HG02852 (cell line): ENCODE measurements around the gene FASTKD1.
"Not testable (repeated sequence)": the region's sequence is repeated elsewhere in the genome, so short reads cannot be mapped to it uniquely, and the experiment has no call there.

Experiments
- ATAC-seq: cut with Tn5 transposase; IDR thresholded peaks from one replicate; pipeline ENCODE4 v1.9.1; 2021; ENCODE audit warnings: mild to moderate bottlenecking, moderate library complexity; ENCODE audit not compliant: unreplicated experiment

The FASTKD1 gene, protein sequence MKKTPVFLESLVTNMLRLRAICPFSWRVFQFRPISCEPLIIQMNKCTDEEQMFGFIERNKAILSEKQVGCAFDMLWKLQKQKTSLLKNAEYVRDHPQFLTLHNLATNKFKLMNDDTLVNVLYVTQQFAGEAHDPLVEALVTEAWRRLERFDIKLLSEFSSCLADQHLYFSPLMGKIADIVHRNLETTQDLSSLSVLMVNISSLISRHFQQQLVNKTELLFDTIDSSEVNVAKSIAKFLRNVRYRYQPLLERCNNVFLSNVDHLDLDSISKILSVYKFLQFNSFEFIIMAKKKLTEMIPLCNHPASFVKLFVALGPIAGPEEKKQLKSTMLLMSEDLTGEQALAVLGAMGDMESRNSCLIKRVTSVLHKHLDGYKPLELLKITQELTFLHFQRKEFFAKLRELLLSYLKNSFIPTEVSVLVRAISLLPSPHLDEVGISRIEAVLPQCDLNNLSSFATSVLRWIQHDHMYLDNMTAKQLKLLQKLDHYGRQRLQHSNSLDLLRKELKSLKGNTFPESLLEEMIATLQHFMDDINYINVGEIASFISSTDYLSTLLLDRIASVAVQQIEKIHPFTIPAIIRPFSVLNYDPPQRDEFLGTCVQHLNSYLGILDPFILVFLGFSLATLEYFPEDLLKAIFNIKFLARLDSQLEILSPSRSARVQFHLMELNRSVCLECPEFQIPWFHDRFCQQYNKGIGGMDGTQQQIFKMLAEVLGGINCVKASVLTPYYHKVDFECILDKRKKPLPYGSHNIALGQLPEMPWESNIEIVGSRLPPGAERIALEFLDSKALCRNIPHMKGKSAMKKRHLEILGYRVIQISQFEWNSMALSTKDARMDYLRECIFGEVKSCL

DNA sequence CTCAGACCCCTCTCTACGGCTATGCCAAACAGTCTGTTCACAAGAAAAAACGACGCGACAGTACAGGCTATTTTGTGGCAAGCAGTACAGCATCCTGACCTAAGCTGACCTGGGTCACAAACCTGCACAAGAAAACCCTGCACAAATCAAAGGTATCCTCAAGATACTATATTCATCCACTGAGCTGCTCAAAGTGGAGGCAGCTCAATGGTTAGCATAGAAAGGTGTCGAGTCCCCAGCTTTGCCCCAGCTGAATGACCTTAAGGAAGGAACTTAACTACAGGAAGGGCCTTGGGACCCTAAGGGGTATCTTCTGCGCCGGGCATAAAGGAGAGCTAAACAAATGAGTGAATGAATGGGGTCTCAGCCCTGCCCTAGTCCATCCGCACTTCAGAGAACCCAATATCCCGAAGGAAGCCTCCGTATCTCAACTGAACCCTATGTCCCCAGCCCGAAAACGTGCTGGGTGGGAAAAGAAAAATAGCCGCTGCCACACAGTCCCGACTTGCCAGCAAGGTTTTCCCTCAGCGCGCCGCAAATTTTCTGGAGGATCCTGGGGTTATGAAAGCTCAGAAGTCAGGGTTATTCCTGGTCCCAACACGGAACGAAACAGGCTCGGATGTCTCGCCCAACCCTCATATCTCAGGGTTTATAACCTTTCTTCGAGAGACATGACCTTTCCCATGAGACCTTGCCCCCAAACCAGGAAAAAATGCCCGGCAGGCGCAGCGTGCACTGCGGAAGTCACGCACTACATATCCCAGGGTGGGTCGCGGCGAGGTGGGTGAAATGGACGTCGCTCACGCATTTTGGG, at the start of gene FASTKD1:
TSS of gene FASTKD1 (minus strand) at position 706 of the 814 bp plus-strand sequence. CDS start 1,836 bp downstream, outside the sequence.
- ATAC-seq, result peak; percentile 99

DNA sequence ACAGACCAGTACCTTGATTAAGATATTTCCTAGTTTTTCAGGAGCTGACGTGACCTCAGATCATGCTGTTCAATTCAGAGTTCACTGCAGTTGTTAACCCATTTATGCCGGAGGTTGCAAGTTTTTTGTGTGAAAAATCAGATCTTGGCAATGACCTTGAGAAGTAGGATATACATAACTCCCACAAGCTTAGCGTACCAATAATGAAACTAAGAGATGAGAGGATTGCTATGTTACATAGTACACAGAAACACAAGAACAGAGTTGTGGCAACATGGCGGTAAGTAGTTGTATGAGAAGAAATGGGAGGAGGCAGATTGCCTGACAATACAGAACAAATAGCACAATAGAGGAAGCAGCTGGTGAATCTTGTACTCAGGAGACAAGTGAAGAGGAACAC, 49.6 kb upstream of the FASTKD1 start:
- no peak for ATAC-seq

DNA sequence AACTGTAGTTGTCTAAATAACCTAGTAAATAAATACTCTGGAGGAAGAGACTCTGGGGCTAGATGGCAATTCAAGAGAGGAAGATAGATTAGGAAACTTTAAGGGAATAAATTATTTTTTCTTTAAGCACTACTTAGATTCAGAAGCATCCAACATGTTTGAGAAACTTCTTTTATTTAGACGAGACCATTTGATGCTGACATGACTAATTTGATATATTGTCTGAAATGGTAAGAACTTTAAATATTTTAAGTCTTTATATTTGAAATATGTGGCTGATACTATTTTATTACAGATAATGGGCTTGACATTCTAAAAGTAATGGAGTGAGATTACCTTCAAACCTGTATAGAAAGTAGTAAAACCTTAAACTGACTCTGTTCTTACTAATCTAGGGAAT, 46.8 kb upstream of the FASTKD1 start:
- ATAC-seq, result no peak

DNA sequence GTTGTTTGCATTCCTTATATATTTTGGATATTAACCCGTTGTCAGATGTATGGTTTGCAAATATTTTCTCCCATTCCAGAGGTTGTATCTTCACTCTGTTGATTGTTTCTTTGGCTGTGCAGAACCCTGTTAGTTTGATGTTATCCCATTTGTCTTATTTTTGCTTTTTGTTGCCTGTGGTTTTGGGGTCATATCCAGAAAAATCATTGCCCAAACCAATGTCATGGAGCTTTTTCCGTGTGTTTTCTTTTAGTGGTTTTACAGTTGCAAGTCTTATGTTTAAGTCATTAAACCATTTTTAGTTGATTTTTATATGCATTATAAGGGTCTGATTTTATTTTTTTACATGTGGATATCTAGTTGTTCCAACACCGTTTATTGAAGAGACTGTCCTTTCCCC, 46.3 kb upstream of the FASTKD1 start:
- no peak for ATAC-seq

DNA sequence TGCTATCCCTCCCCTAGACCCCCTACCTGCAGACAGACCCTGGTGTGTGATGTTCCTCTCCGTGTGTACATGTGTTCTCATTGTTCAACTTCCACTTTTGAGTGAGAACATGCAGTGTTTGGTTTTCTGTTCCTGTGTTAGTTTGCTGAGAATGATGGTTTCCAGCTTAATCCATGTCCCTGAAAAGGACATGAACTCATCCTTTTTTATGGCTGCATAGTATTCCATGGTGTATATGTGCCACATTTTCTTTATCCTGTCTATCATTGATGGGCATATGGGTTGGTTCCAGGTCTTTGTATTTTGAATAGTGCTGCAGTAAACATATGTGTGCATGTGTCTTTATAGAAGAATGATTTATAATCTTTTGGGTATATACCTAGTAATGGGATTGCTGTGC, 42.3 kb upstream of the FASTKD1 start:
- ATAC-seq, result not testable (repeated sequence)

DNA sequence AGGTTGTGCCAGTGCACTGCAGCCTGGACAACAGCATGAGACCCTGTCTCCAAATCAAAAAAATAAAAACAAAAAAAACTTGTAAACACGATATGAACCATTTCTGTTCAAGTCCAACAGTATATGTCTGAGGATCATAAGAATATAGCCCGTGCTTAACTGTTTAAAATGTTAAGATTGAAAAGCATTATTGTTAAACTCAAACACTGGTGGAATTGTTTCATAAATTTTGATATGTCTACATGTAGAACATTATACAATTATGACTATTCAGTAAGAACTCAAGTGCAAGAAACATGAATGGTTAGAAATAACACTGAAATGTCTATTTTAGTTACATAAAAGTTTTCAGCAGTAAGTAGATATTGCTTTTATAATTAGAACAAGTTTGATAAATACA, 40.2 kb upstream of the FASTKD1 start:
- ATAC-seq, result no peak

DNA sequence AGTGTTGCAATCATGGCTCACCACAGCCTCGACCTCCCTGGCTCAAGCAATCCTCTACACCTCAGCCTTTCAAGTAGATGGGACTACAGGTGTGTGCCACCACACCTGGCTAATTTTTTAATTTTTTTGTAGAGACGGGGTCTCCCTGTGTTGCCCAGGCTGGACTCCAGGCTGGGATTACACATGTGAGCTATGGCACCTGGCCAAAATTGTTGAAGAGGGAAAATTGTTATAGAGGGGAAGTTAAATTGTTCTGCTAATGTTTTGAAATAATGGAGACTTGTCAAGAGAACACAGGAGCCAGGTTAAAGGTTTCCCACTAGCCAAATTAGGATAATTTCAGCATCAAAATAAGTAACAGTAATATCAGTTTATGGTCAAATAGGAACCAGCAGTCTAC, 35.6 kb upstream of the FASTKD1 start:
- no peak for ATAC-seq

DNA sequence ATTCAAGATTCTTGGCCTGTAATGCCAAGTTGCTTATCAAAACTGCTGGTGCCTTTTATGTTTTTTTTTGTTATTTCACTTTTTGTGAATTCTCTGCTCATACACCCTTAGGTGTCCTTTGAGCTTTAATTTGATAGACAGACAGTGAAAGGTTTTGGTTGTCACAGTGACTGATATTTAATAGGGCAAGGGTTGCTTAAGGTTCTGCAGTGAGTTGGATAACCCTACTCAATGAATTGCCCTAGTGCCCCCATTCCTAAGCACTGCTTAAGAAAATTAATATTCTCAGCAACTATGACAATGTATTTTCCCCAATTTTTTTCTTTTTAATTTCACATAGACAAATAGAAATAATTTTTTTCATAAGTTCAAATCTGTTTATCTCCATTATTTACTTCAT, 25.9 kb upstream of the FASTKD1 start:
- ATAC-seq, result no peak

DNA sequence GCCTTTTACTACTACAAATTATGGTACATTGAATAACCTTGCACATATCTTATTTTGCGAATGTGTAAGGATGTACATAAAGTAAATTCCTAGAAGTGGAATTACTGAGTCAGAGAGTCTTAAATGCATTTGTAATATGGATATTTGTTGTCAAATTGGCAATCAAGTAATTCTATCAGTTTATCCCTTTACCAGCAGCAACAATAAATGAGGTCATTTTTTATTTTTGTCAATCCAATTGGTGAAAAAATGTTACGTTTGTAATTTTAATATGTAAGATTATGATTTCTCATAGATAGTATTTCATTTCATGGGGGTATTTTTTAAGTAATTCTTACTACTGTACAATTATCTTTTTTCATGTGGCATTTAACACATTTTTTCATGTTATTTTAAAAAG, 25.3 kb upstream of the FASTKD1 start:
- no peak for ATAC-seq

DNA sequence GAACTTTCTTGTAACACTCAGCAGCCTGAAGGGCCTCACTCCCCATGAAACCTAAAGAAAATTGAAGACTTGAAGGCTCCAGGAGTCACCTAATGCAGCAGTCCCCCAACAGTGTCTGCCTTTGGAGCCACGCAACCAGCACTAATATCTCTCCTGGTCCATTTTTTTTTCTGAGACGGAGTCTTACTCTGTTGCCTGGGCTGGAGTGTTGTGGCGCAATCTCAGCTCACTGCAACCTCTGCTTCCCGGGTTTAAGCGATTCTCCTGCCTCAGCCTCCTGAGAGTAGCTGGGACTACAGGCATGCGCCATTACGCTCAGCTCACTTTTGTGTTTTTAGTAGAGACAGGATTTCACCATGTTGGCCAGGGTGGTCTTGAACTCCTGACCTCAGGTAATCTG, 22.9 kb upstream of the FASTKD1 start:
- ATAC-seq, result not testable (repeated sequence)

DNA sequence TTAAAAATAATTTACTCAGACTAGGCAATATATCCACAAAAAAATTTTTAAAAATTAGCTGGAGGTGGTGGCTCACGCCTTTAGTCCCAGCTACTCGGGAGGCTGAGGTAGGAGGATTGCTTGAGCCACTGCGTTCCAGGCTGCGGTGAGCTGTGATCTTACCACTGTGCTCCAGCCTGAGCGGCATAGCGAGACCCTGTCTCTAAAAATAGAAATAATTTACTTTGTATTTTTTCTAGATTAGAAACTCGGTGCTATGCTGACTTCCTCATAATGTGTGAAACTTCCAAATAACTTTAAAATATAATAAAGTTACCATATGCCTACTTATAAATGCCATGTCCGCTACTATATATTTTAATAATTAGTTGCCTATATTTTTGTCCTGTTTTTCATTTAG, 17.1 kb upstream of the FASTKD1 start:
- ATAC-seq, result no peak

DNA sequence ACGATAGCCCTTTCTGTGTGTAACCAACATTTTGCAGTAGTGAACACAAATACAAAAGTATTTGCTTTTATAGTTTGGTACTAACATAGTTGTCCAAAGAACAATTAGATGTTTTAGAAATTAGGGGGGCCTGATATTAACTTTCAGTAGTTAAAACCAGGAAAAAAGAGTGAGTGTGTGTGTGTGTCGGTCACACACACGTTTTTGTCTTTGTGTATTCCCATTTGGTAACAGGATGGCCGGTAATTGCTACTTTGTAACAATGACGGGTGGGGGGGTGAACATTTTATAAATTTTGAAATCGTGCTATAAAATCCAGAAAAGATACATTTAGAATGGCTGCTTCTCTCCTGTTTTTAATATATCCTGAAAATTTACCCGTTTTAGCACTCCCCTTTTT, 12.0 kb upstream of the FASTKD1 start:
- ATAC-seq, result no peak

DNA sequence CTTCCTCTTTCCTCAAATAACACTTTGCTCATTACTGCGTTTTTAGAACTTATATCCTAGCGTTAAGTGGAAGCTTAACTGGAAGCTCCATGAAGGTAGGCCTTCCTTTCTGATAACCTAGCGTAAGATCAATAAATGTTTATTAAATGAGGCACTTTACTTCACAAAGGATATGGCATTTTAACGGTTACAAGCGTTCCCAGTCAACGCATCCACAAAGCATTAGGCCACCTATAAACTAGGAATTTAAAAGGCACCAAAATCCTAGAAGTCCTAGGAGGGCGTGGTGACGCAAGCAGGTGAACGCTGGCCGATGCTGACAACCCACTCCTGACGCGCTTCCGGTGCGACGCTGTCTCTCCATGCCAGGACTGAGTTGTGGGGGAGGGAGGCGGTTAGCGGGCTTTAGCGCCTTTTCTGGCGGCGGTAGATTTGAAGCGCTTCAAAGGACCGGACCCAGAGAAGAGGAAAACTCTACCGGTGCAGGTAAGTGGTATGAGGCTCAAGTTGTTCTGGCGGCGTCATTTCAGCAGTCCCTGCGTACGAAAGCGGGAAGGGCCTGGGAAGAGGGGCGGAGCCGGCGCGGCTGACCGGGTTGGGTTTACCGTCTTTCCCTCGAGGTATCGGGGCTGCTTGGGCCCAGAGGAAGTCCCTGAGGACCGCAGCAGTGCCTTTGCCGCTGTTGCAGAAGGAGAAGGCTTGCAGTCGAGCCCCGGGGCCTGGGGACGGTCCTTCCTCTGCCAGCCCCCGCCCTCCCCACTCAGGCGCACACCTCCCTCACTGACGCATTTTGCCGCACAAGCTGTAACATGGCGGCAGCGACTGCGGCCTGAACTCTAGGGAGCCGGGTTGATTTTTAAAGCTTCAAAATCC, 10.6 kb upstream of the FASTKD1 start, which contains the start of gene PPIG:
TSS of gene PPIG (plus strand) at position 347 of the 873 bp plus-strand sequence. CDS start 19,691 bp downstream, outside the sequence.
- peak; percentile 84 for ATAC-seq

DNA sequence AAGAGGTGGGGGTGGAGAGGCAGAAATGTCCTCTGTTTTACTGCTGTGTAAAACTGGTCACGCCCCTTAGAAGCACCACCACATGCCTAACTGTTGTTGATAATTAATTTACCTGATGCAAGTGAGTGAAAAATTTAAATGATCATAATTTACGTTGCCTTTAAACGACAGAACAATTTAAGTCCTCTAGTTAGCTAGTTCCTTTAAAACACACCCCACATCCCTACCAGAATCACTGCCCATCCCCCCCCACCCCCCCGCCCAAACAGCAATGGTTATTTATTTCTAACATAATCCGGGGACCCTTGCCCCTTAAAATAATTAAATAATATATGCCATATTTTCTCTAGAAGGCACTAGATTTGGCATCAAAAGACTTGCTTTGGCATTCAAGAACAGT, 9.9 kb upstream of the FASTKD1 start:
- no peak for ATAC-seq

DNA sequence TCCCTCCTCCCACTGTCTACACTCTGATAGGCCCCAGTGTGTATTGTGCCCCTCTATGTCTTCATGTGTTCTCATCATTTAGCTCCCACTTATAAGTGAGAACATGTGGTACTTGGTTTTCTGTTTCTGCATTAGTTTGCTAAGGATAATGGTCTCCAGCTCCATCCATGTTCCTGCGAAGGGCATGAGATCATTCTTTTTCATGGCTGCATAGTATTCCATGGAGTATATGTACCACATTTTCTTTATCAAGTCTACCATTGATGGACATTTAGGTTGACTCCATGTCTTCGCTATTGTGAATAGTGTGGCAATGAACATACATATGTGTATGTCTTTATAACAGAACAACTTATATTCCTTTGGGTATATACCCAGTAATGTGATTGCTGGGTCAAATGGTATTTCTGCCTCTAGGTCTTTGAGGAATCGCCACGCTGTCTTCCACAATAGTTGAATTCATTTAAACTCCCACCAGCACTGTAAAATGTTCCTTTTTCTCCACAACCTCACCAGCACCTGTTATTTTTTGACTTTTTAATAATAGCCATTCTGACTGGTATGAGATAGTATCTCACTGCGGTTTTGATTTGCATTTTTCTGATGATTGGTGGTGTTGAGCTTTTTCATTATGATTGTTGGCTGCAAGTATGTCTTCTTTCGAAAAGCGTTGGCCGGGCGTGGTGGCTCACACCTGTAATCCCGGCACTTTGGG, 9.0 kb upstream of the FASTKD1 start:
- ATAC-seq, result not testable (repeated sequence)

DNA sequence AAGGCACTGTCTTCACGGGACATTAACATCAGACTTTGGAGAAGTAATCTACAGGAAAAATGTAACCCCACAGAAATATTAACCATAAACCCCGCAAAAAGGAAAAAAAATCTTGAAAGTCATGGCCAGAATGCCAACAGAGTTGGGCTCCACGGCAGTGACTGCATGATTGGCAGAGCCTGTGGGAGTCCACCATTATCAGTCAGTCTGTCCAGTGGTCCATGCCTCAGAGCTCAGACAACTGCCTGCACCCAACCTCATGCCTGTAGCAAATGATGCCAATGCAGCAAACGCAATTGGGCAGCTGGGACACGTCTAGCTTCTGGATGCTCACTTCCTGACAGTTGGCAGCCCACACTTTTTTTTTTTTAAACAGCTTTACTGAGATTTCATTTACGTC, 5.4 kb upstream of the FASTKD1 start:
- no peak for ATAC-seq

DNA sequence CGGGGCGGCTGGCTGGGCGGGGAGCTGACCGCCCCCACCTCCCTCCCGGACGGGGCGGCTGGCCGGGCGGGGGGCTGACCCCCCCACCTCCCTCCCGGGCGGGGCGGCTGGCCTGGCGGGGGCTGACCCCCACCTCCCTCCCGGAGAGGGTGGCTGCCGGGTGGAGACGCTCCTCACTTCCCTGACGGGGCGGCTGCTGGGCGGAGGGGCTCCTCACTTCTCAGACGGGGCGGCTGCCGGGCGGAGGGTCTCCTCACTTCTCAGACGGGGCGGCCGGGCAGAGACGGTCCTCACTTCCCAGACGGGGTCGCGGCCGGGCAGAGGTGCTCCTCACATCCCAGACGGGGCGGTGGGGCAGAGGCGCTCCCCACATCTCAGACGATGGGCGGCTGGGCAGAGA, 1.6 kb upstream of the FASTKD1 start:
- not testable (repeated sequence) for ATAC-seq

DNA sequence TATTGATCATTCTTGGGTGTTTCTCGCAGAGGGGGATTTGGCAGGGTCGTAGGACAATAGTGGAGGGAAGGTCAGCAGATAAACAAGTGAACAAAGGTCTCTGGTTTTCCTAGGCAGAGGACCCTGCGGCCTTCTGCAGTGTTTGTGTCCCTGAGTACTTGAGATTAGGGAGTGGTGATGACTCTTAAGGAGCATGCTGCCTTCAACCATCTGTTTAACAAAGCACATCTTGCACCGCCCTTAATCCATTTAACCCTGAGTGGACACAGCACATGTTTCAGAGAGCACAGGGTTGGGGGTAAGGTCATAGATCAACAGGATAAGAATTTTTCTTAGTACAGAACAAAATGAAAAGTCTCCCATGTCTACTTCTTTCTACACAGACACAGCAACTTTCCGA, 874 bp upstream of the FASTKD1 start:
- ATAC-seq, result not testable (repeated sequence)

DNA sequence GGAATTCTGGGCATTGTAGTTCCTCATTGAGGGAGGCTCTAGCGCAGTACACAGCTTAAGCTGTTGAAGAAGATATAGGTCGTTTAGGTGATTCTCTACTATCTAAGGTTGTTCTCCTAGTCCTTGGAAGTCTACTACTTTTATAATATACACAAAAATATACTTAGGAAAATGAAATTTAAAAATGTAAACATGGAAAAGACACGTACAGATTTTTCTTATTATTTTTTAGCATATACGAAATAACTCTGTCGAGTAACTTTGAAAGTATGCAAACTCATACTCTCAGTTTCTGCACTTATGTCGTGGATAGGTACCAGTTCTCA, 272 bp upstream of the FASTKD1 start:
- no peak for ATAC-seq

DNA sequence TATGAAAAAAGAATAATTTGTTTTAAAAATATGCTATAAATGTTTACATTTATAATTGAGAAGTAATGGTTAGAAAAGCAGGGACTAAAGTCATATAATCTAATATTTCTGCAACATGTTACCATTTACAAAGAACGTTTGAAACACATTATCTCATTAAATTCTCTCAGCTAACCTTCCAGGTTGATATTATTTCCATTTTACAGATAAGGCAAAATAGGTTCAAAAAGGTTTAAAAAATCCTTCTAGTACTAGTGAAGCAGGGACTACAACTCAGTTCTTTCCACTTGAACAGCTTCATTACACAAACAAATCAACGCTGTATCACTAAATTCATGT, 875 bp downstream of the FASTKD1 start:
- ATAC-seq, result no peak
